ENCODE results near the gene MPC2.

- TF ChIP-seq CTCF (IDR thresholded peaks at IDR 0.05) (no peak), ZFX (IDR thresholded peaks at IDR 0.05; ENCODE audit: borderline replicate concordance) (no peak)
Measured at GRCh38 chr1:167933788-167934187, 3.1 kb downstream of the MPC2 start.
